IPS DF 6.9 (cell line): ENCODE data around the gene GARS1.
A peak's percentile ranks its signal among the peaks of the same experiment; 100 is the strongest.

Source experiments
- DNase-seq: peaks from one replicate; pipeline ENCODE4 v3.0.0-alpha.2; 2013; ENCODE audit warnings: low read depth, low spot score
- H3K27ac ChIP-seq: one replicate; pipeline ENCODE4 v1.5.1; 2013; ENCODE audit warnings: low read length, control low read depth
- H3K27me3 ChIP-seq: 2 replicates; pipeline ENCODE4 v1.6.1; 2013; ENCODE audit warnings: mild to moderate bottlenecking, low read length; ENCODE audit not compliant: control insufficient read depth, insufficient read depth
- H3K36me3 ChIP-seq: 2 replicates; pipeline ENCODE4 v1.6.1; 2013; ENCODE audit warnings: low read length; ENCODE audit not compliant: control insufficient read depth, insufficient read depth
- H3K4me1 ChIP-seq: 2 replicates; pipeline ENCODE4 v1.6.1; 2013; ENCODE audit warnings: low read length; ENCODE audit not compliant: control insufficient read depth, insufficient read depth
- H3K4me3 ChIP-seq: 2 replicates; pipeline ENCODE4 v1.5.1; 2013; ENCODE audit warnings: mild to moderate bottlenecking, low read length
- H3K9me3 ChIP-seq: 2 replicates; pipeline ENCODE4 v1.6.1; 2013; ENCODE audit warnings: low read length, inconsistent platforms; ENCODE audit not compliant: control insufficient read depth, insufficient read depth
- WGBS: extraction: QIAGEN DNeasy Blood & Tissue Kit; methylation state at CpG from one replicate; pipeline ENCODE4 v1.1.7; 2013; ENCODE audit warnings: mixed read lengths, missing lambda C conversion rate; ENCODE audit not compliant: insufficient read length, insufficient coverage; 5-methylcytosine and 5-hydroxymethylcytosine counted together

The GARS1 gene

GRCh38 chr7:30596014-30596641 is 1.4 kb downstream of the GARS1 start:
- H3K9me3 ChIP-seq: no peaks in the 10 kb centered on the region
- no peak overlapping the region for H3K27ac ChIP-seq
- H3K4me1 ChIP-seq: no peaks in the 10 kb centered on the region
- DNase-seq: no peak
- no peaks in the 10 kb centered on the region for H3K27me3 ChIP-seq
- H3K4me3 ChIP-seq: peak overlapping the region; percentile 74; the same call in 1 of the 2 replicates
- no CpG with 5 or more reads among the region's 14 CpGs for WGBS
- peaks cover 11% of the 10 kb centered on the region; the same call in 1 of the 2 replicates for H3K36me3 ChIP-seq

DNA sequence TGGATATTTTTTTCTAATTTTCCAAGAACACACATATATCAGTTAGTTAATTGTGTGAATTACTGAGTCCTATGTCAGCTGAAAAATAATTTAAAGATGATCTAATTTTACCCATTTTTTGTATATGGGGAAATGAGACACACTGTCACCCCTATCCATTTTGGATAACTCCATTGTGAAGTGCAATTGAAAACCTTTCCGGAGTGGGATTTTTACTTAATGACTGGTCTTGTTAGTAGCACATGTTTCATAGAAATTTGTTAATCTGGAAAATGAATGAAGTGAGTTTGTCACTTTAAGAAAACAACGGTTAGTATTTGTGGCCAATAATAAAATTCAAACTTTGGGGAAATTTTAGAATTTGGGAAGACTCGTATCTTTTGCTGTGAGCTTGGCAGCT is 2.0 kb downstream of the GARS1 start:
- Histone ChIP-seq H3K27ac (no peak overlapping the region), H3K9me3 (no peaks in the 10 kb centered on the region), H3K27me3 (no peaks in the 10 kb centered on the region), H3K4me1 (no peaks in the 10 kb centered on the region), H3K36me3 (peaks cover 11% of the 10 kb centered on the region; the same call in 1 of the 2 replicates), H3K4me3 (no peak overlapping the region; the same call in 1 of the 2 replicates)
- DNase-seq: no peak
- no CpG with 5 or more reads among the region's 3 CpGs for WGBS

GRCh38 chr7:30598121-30598876 is 3.6 kb downstream of the GARS1 start:
- H3K4me1 ChIP-seq: no peaks in the 10 kb centered on the region
- 100% methylated on average over 1 of the region's 13 CpGs for WGBS
- H3K27ac ChIP-seq: no peak overlapping the region
- H3K27me3 ChIP-seq: no peaks in the 10 kb centered on the region
- H3K9me3 ChIP-seq: no peaks in the 10 kb centered on the region
- DNase-seq: no peak
- H3K36me3 ChIP-seq: peaks cover 11% of the 10 kb centered on the region; the same call in 1 of the 2 replicates
- H3K4me3 ChIP-seq: no peak overlapping the region

- Histone ChIP-seq H3K4me3 (no peak overlapping the region), H3K9me3 (no peaks in the 10 kb centered on the region), H3K27ac (no peak overlapping the region), H3K27me3 (no peaks in the 10 kb centered on the region), H3K36me3 (peaks cover 12% of the 10 kb centered on the region; the same call in 1 of the 2 replicates), H3K4me1 (no peaks in the 10 kb centered on the region)
- DNase-seq: no peak
- no CpG with 5 or more reads among the region's 3 CpGs for WGBS
These were observed 10.2 kb downstream of the GARS1 start for GRCh38 chr7:30604901-30605300.

DNA sequence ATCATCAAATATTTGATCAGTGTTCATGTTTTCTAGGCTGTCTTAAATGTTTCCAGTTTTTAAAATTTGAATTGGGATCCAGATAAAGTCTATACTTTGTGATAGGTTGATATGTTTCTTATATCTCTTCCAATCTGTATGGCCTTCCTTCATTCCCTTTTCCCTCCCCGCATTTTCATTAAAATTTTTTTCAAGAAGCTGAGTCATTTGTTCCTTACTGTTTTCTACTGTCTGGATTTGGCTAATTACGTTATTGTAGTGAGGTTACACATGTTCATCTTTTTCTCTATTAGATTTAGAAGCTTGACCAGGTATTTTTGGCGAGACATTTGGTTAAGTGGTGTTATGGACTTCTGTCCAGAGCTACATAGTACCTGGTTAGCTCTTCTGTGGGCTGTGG is 11.2 kb downstream of the GARS1 start:
- no peak for DNase-seq
- Histone ChIP-seq H3K4me1 (no peaks in the 10 kb centered on the region), H3K4me3 (no peak overlapping the region), H3K36me3 (peaks cover 5% of the 10 kb centered on the region; the same call in 1 of the 2 replicates), H3K9me3 (no peaks in the 10 kb centered on the region), H3K27ac (no peak overlapping the region), H3K27me3 (no peaks in the 10 kb centered on the region)
- WGBS: no CpG with 5 or more reads among the region's 3 CpGs

DNA sequence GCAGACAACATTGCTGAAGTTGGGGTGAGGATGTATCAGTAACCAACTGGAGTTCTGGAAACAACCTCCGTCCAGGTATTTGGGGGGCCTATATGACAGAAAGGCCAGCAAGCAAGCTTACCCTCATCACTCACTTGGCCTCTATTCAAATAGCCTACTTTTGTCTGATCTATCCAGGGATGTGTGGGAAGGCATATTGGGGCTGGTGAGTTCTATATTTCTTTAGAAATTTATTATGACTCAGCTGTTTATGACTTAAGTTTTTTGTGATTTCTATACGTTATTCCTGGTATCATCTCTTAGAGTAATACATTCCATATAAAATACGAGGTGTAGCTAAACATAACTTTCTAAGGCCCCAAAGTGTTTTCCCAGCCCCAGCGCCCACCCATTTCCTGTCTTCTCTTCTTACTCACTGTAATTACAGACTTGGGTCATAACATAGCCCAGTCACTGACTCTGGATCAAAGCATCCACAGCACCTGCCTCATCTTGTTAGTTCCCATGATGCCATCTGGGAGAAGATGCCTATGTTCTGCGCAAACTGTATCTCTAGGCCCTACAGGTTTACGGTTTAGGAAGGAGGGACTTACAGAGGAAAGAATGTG is 18.1 kb downstream of the GARS1 start:
- Histone ChIP-seq H3K4me1 (no peaks in the 10 kb centered on the region), H3K27me3 (no peaks in the 10 kb centered on the region), H3K36me3 (peaks cover 27% of the 10 kb centered on the region), H3K27ac (no peak overlapping the region), H3K9me3 (no peaks in the 10 kb centered on the region), H3K4me3 (no peak overlapping the region)
- no CpG with 5 or more reads among the region's 6 CpGs for WGBS
- no peak for DNase-seq

DNA sequence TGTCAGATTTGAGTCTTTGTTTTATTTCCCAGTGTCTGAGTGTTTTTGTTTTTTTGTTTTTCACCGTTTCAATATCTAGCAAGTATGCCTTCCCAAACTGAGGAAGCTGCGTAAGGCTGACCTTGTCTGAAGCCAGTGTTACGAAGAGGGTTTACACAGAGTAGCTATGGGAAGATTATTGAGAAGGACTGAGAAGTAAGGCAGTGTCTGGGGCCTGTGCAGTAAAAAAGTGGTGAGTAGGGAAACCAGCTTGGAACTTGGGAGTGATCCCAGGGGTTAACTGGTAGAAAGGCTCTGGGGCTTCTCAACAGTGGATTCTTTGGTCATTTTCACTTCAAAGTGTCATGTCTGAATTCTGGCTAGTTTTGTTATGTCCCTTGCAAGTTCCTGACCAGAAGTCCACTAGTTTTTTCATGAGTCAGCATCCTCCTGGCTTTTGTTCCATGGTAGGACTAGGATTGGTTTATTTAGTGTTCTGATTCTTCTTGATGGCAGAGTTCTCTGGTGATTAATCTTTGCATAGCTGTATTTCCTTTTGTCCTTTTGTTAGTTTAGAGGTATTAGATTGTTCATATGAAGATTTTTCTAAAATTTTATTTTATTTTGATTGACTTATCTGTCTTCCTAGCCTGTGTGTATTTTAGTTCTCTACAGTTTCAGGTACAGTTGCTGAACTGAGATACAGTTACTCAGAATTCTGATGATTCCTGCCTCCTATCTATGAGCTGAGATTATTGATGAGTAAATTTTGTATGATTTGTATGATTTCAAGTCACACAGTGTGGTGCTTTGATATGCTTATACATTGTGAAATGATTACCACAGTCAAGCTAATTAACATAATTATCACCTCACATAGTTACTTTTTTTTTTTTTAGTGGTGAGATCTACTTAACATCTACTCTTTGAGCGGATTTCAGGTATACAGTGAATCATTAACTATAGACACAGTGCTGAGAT is 19.0 kb downstream of the GARS1 start:
- no CpG with 5 or more reads among the region's 4 CpGs for WGBS
- Histone ChIP-seq H3K27ac (no peak overlapping the region), H3K9me3 (no peaks in the 10 kb centered on the region), H3K4me1 (no peaks in the 10 kb centered on the region), H3K27me3 (no peaks in the 10 kb centered on the region), H3K36me3 (peaks cover 30% of the 10 kb centered on the region), H3K4me3 (no peak overlapping the region)
- DNase-seq: no peak

DNA sequence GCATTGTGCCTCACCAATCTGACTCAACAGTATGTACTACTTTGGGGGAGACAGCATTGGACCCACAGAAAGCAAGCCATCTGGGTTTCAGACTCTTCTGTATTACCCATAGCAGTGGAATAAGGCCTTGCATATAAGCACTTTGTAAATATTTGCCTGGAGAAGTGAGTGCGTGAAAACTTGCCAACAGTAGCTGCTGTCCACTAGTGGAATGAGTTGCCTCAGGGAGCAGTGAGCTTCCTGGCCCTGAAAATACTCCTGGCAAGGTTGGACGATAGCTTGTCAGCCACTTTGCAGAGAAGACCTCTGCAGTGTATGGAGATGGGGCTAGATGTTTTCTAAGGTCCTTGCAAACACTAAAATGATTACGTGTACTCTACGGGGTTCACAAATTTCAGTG is 21.6 kb downstream of the GARS1 start:
- Histone ChIP-seq H3K9me3 (no peaks in the 10 kb centered on the region), H3K4me3 (no peak overlapping the region), H3K4me1 (no peaks in the 10 kb centered on the region), H3K27me3 (no peaks in the 10 kb centered on the region), H3K36me3 (peaks cover 31% of the 10 kb centered on the region), H3K27ac (no peak overlapping the region)
- no peak for DNase-seq
- WGBS: no CpG with 5 or more reads among the region's 4 CpGs

- no peak for DNase-seq
- no peak overlapping the region for H3K27ac ChIP-seq
- H3K27me3 ChIP-seq: no peaks in the 10 kb centered on the region
- no CpG with 5 or more reads among the region's 2 CpGs for WGBS
- no peak overlapping the region for H3K4me3 ChIP-seq
- no peaks in the 10 kb centered on the region for H3K4me1 ChIP-seq
- peaks cover 36% of the 10 kb centered on the region for H3K36me3 ChIP-seq
- no peaks in the 10 kb centered on the region for H3K9me3 ChIP-seq
These were observed 22.7 kb downstream of the GARS1 start for GRCh38 chr7:30617359-30617758.
